Colon (tissue), 2 donors: ENCODE data around the gene PTPRN2.
"Not testable (repeated sequence)": the region's sequence is repeated elsewhere in the genome, so short reads cannot be mapped to it uniquely, and the experiment has no call there.

ENCODE experiments used
- FAIRE-seq: peaks from 2 replicates; lab custom pipeline; 2012; peaks lifted over from hg19 to GRCh38; lab: Jason Lieb, UNC
- donor health status: control.
- donor health status: control.

Gene PTPRN2

GRCh38 chr7:158550886-158551452, 36.7 kb downstream of the PTPRN2 start:
- no peak for FAIRE-seq

- FAIRE-seq = no peak
Measured at GRCh38 chr7:158550394-158550700, 37.3 kb downstream of the PTPRN2 start.

GRCh38 chr7:158549616-158550393, 37.8 kb downstream of the PTPRN2 start:
- FAIRE-seq = no peak

GRCh38 chr7:158549176-158549615, 38.4 kb downstream of the PTPRN2 start:
- FAIRE-seq = no peak

- no peak for FAIRE-seq
Measured at GRCh38 chr7:158548726-158549125, 38.9 kb downstream of the PTPRN2 start.

- no peak for FAIRE-seq
Measured at GRCh38 chr7:158547817-158548216, 39.8 kb downstream of the PTPRN2 start.

- no peak for FAIRE-seq
Measured at GRCh38 chr7:158546626-158547025, 41.0 kb downstream of the PTPRN2 start.

GRCh38 chr7:158546214-158546613, 41.4 kb downstream of the PTPRN2 start:
- FAIRE-seq = no peak

- FAIRE-seq = no peak
Measured at GRCh38 chr7:158544708-158545107, 42.9 kb downstream of the PTPRN2 start.

- no peak for FAIRE-seq
Measured at GRCh38 chr7:158543840-158544239, 43.8 kb downstream of the PTPRN2 start.

- FAIRE-seq = no peak
Measured at GRCh38 chr7:158542651-158543566, 44.7 kb downstream of the PTPRN2 start.

GRCh38 chr7:158541346-158542010, 46.1 kb downstream of the PTPRN2 start:
- FAIRE-seq = no peak

- no peak for FAIRE-seq
Measured at GRCh38 chr7:158539711-158540146, 47.9 kb downstream of the PTPRN2 start.

GRCh38 chr7:158538156-158538946, 49.3 kb downstream of the PTPRN2 start:
- FAIRE-seq = no peak

GRCh38 chr7:158537516-158537882, 50.1 kb downstream of the PTPRN2 start:
- FAIRE-seq = no peak

GRCh38 chr7:158536871-158537515, 50.6 kb downstream of the PTPRN2 start:
- no peak for FAIRE-seq

GRCh38 chr7:158535079-158535478, 52.5 kb downstream of the PTPRN2 start:
- no peak for FAIRE-seq

- FAIRE-seq = no peak
Measured at GRCh38 chr7:158534598-158534997, 53.0 kb downstream of the PTPRN2 start.

- FAIRE-seq = not testable (repeated sequence)
Measured at GRCh38 chr7:158534134-158534515, 53.5 kb downstream of the PTPRN2 start.

- no peak for FAIRE-seq
Measured at GRCh38 chr7:158533386-158534133, 54.1 kb downstream of the PTPRN2 start.
